ENCODE results near the gene PRKAG2.

- TF ChIP-seq CTCF (IDR thresholded peaks at IDR 0.05), result no peak
- TF ChIP-seq POLR2A (IDR thresholded peaks at IDR 0.05), result no peak
These were observed 198.7 kb downstream of the PRKAG2 start for GRCh38 chr7:151678227-151678604.

Data from thyroid gland (tissue), 4 donors.